AG08395 (cell line): ENCODE results near the gene CRY1.

Experiments
- DNase-seq: peaks from one replicate; pipeline ENCODE4 v3.0.0; 2012; ENCODE audit warnings: mixed read lengths, low spot score

Gene CRY1

DNA sequence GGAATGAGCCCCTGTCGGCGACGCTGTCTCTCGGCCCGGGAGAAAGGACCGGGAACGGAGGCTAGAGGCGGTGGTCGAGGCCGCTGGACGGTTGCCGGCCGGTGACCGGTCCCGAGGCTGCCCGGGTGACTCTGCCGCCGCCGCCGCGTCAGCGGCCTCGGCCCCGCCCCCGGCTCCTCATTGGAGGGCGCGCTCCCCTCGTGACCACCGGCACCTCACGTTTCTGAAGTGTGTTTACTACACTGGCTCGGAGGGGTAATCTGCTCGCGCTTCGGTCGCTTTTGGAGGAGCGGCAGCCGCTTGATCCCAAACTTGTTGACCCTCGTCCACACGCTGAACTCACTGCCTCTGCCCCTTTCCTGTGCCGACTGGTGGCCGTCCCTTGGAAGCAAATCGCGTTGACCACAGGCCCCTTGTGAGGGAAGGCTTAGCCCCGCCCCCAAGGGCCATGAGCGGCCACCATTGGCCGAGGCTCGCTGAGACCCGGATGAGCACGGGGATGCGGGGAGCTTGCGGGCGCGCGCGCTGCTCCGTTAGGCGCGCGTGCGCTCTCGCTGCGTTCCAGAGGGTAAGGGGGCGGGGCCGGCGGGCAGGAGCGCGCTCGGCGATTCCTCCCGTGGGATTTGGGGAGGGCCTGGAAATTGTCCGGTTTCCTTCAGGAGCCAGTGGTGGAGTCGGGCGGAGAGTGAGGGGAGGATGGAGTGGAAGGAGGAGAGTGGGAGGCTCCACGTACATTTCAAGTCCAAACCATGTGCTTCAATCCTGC lies at the start of gene CRY1:
TSS of gene CRY1 (minus strand) at position 133 of the 766 bp plus-strand sequence. CDS start 588 bp downstream, outside the sequence.
- peak; percentile 97 for DNase-seq

DNA sequence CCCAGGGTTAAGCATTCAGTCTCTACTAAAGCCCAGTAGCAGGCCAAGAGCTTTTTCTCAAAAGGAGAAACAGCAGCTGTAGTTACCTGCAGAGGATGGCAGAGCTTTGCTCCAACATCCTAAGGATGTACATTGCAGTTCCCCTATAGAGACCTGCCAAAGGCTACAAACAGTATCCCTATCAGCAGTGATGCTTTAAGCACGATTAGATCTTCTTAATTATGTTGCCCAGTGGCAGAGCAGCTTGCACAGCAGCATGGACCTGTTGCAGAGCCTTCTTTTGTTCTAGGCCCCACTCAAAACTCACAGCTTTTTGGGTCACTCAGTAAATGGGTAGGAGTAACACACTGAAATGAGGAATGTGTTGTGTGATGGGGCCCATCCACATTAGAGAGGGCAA lies 46.4 kb upstream of the CRY1 start:
- DNase-seq = no peak

DNA sequence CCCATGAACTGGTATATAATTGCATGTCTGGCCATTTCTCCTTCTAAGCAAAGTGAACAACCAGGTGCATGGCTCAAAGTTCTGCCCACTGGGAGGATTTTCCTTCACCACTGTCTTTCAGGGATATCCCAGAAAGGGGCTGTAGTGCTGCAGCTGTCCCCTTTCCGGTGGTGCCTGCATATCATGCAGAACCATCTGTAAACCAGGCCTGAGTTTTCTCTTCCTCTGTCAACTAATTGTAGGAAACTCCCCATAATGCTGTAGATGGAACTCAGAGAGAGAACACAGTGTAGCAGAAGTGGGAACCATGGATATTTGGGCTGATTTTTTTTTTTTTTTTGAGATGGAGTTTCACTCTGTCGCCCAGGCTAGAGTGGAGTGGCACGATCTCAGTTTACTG lies 45.6 kb upstream of the CRY1 start:
- no peak for DNase-seq

GRCh38 chr12:107135177-107135576 lies 41.8 kb upstream of the CRY1 start:
- no peak for DNase-seq

DNA sequence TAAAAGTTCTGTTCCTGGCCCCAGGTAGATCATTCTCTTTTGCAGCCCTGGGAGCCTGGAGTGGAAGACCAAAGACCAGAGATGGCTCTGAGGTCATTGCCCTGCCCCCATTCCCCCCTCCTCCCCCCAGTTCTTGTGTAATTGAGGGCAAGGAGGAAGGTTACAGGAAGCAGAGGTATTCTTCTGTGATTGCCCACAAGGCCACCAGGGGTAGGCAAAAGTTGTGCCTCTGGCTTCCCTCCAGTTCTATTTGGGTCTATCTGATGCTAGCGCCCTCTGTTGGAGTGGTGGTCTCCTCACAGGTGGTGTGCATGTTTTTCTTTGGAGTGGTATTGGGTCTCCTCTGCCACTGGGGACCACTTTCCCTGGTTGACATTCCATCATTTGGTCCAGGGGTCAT lies 41.2 kb upstream of the CRY1 start:
- DNase-seq = no peak

DNA sequence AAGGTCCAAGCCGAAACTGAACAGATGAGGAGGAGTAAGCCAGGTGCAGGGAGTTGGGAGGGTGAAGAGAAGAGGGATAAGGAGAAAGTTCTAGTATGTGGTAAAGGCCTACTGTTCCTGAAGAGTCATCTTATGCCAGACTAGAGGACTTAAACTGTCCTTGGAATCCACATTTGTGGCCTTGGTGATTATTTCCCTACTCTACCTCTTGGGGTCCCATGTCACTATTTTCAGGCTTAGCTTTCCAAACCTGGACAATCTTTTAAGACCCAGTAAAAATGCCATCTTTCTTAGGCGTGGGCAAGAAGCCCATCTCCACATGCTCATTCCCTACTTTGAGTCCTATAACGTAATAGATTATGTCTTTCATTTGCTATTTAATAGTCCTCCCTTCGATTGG lies 40.1 kb upstream of the CRY1 start:
- DNase-seq = no peak

DNA sequence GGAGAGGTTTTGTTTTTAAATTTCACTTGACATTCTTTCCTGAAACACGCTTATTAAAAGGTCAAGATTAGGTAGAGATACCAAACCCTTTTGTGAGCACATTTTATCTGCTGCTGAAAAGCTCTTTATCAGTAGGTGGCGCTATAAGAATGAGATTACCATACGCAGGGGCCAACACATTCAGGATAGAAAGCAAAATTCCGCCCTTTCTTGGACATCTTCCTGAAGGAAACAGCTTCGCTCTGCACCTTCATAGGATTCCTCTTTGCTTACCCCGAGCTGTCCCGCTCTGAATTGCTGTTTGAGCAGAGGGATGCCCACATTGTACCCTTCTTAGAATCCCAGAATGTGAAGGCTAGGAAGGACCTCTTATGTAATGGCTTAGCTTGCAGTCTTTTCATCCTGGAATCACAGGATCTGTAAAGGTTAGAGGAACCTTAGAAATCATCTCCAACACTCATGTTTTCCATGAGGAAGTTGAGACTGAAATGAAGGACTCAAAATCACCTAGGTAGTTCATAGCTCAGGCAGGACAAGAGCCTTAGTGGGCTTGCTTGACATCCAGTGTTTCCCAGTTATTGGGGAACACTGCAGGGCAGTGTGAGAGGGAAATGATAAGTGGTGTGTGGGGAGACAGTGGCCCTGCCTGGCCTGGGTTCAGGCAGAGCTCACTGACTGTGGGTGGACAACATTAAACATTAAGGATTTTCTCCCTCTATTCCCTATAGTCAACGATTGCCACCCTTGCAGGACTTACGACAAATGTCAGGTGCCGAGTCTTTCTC lies 38.7 kb upstream of the CRY1 start:
- peak; percentile 84 for DNase-seq

GRCh38 chr12:107130830-107131611 lies 37.7 kb upstream of the CRY1 start:
- no peak for DNase-seq

- DNase-seq = no peak
Observed at GRCh38 chr12:107129315-107129930, 36.1 kb upstream of the CRY1 start.

DNA sequence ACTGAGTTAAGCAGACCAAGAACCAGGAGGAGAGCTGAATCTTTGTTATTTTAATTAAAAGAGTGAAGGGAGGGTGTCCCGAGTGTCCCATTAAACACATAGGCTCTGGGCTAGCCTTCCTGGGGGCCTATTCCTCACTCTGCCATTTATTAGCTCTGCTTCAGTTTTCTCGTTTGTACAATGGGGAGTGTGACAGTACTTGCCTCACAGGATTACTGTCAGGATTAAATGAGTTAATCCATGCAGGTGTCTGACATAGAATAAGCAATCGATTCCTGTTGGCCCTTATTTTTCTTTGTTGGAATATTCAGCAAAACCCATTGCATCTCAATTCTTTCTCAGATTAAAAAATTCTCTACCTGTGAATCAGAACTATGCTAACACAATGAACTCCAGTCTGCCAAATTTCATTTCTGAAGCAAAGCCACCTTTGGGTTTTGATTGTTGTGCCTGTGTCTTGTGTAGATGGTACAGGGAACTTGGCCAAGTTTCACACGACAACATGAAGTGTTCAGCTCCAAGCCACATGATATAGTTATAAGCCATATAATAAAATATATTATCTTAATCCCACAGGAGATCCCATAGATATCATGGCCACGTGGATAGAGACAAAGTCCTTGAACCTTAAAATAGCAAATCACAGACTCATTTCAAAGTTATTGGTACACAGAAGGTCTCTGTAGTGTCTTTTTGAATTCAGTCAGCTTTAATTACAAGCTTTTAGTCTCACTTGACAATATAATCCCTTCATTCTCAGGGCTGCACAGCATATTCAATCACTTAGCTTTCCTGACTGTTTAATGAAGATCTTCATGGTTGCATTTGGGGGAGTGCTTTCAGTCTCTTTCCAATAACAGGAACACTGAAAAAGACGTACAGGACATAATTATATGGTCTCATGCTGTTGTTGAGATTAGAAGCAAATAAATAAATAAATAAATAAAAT lies 34.4 kb upstream of the CRY1 start:
- DNase-seq = no peak

DNA sequence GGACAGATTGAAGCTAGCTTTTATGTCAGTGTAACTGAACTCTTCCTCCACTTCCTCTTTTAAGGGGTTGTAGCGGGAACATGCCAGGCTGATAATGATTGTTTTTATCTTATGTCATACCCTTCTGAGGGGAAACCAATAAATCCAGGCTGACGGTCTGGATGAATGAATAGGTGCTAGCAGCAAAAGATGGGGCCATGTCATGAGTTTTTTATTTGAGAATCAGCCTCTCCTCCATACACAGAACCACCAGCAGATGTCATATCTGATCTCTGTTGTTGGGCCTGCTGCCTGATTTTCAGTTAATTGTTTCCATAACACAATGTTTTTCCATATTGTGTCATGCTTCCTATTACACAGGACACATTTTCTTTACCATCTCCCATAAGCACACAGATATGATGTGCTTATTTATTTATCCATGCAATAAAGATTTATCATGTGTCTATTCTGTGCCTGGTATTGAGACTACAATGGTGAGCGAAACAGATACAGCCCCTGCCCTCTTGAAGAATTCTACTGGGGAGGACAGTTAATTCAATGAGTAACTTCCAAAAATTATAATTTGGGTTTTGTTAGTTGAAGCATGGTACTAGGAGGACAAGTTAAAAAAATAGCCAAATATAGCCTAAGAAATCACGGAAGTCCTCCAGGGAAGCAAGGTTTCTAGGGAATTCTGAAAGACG lies 33.6 kb upstream of the CRY1 start:
- peak; percentile 18 for DNase-seq

GRCh38 chr12:107125833-107126232 lies 32.5 kb upstream of the CRY1 start:
- DNase-seq = no peak

- no peak for DNase-seq
Observed at GRCh38 chr12:107122452-107122958, 29.2 kb upstream of the CRY1 start.

- no peak for DNase-seq
Observed at GRCh38 chr12:107119091-107119490, 25.7 kb upstream of the CRY1 start.

GRCh38 chr12:107118624-107119023 lies 25.3 kb upstream of the CRY1 start:
- no peak for DNase-seq

DNA sequence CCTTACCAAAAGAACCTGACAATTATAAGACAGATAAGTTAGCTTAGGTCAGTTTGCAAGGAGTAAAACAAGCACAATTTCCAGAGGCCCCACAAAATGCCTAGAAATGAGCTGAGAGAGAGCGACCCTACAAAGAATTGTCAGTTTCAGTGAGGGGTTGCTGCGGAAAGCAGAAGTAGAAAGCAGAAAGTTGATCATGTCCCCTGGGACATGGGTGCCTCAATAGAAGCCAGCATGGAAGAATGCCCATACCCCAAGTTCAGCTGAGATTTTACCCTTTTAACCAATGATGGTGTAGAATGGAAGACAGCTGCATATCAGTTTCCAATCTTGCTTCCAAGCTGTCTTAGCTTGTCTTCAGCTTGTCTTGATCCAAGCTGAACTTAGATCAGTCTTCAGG lies 21.8 kb upstream of the CRY1 start:
- no peak for DNase-seq

DNA sequence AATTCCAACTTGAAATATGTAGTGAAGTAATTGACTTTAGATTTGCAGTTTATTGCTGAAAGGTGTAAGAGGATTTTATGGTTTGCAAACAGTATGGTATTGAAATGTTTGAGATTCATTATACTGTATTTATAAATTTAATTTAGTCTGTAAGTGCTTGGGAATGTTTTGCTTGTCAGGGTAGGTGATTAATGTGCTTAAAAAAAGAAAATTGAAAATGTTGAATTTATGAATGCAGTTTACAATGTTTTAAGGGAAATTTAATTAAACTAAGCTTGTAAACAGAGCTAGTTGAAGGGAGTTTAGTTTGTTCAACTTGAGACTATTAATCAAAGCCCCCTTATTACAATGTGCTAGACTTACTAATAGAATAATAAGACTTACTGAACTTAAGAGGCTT lies 18.0 kb upstream of the CRY1 start:
- no peak for DNase-seq

DNA sequence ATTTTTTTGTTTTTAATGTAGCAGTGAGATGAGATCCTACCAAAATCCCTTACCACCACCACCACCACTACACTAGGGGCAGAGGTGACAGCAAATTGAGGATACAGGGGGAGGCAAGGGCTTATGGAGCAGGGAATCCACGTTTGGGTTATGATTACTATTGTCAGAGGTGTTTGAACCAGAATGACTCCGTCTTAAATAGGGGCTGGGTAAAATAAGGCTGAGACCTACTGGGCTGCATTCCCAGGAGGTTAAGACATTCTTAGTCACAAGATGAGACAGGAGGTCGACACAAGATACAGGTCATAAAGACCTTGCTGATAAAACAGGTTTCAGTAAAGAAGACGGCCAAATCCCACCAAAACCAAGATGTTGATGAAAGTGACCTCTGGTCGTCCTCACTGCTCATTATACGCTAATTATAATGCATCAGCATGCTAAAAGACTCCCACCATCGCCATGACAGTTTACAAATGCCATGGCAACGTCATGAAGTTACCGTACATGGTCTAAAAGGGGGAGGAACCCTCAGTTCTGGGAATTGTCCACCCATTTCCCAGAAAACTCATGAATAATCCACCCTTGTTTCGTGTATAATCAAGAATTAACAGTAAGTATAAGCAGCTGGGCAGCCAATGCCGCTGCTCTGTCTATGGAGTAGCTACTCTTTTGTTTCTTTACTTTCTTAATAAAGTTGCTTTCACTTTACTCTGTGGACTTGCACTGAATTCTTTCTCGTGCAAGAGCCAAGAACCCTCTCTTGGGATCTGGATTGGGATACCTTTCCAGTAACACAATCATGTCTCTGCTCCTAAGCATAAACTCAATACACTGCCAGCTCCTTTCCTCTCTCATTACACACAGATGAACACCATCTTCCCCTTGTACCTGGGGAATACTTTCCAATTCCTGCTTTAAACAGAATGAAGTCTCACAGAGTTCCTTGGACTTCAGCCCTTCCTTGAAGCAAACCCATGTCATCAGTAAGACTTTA lies 16.7 kb upstream of the CRY1 start:
- no peak for DNase-seq

- no peak for DNase-seq
Observed at GRCh38 chr12:107108995-107109508, 15.7 kb upstream of the CRY1 start.
